GM21515 (cell line): ENCODE measurements around the gene SNX17.
A peak's percentile ranks its signal among the peaks of the same experiment; 100 is the strongest.
"Not testable (repeated sequence)": the region's sequence is repeated elsewhere in the genome, so short reads cannot be mapped to it uniquely, and the experiment has no call there.

Source experiments
- ATAC-seq: cut with Tn5 transposase; IDR thresholded peaks from one replicate; pipeline ENCODE4 v1.9.1; 2021; ENCODE audit not compliant: unreplicated experiment

Gene SNX17

GRCh38 chr2:27370026-27370815 is at the start of gene SNX17, which contains the start of gene EIF2B4:
Gene SNX17, plus strand, starts transcription at chr2:27370616. Its CDS starts 128 bp downstream, at chr2:27370744.
Gene EIF2B4, minus strand, starts transcription at chr2:27370338. Its CDS starts 24 bp downstream, at chr2:27370314.
- ATAC-seq = peak; percentile 85

GRCh38 chr2:27320958-27321543 is 49.4 kb upstream of the SNX17 start:
- no peak for ATAC-seq

- ATAC-seq = peak; percentile 6
These were observed 48.1 kb upstream of the SNX17 start for GRCh38 chr2:27322301-27322765.

- peak; percentile 88 for ATAC-seq
These were observed 47.4 kb upstream of the SNX17 start, which contains the start of gene MPV17 for GRCh38 chr2:27322766-27323595. Gene MPV17, minus strand, starts transcription at chr2:27323097. Its CDS starts 580 bp downstream, at chr2:27322517.

GRCh38 chr2:27323596-27324285 is 46.7 kb upstream of the SNX17 start:
- no peak for ATAC-seq

- no peak for ATAC-seq
These were observed 45.7 kb upstream of the SNX17 start for GRCh38 chr2:27324720-27325119.

- ATAC-seq = no peak
These were observed 35.1 kb upstream of the SNX17 start for GRCh38 chr2:27335311-27335710.

- ATAC-seq = no peak
These were observed 34.2 kb upstream of the SNX17 start for GRCh38 chr2:27336173-27336572.

- ATAC-seq = no peak
These were observed 22.8 kb upstream of the SNX17 start for GRCh38 chr2:27347641-27348040.

- no peak for ATAC-seq
These were observed 20.2 kb upstream of the SNX17 start for GRCh38 chr2:27350106-27350693.

GRCh38 chr2:27351802-27352598 is 18.4 kb upstream of the SNX17 start:
- no peak for ATAC-seq

- not testable (repeated sequence) for ATAC-seq
These were observed 17.0 kb upstream of the SNX17 start for GRCh38 chr2:27353386-27353761.

- no peak for ATAC-seq
These were observed 16.4 kb upstream of the SNX17 start for GRCh38 chr2:27353762-27354596.

GRCh38 chr2:27354597-27354927 is 15.9 kb upstream of the SNX17 start:
- ATAC-seq = no peak

- ATAC-seq = peak; percentile 40
These were observed 14.4 kb upstream of the SNX17 start for GRCh38 chr2:27356056-27356381.

GRCh38 chr2:27356382-27357181 is 13.8 kb upstream of the SNX17 start, which contains the start of gene GTF3C2:
Gene GTF3C2, minus strand, starts transcription at chr2:27356764. Its CDS starts 13,210 bp downstream, at chr2:27343554.
- peak; percentile 80 for ATAC-seq

GRCh38 chr2:27362678-27363420 is 7.6 kb upstream of the SNX17 start:
- ATAC-seq = no peak
